GM19099 (cell line): Measurements from ENCODE around the gene MMP25.
A peak's percentile ranks its signal among the peaks of the same experiment; 100 is the strongest.

ENCODE experiments used
- POLR2A ChIP-seq: IDR thresholded peaks from 3 replicates; pipeline ENCODE4 v1.6.1; 2011; ENCODE audit warnings: low read depth; ENCODE audit not compliant: insufficient read length; ENCODE audit errors: extremely low read depth

Gene MMP25

DNA sequence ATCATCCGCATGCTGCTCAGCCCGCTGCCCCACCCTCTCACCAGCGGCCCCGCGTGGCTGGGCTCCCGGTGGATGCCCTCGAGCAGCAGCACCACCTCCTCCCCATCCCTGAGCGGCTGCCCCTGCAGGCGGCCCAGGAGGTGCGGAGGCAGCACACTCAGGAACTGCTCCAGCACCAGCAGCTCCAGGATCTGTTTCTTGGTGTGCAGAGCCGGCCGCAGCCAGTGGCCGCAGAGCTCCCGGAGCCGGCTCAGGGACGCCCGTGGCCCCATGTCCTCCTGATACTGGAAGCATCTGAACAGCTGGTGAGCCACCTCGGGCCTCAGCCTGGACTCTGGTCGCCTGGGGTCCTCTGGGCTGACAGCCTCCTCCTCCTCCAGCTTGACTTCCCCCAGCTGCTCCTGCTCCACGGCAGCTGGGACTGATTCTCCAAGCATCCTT, 46.2 kb downstream of the MMP25 start:
- no peak for TF ChIP-seq POLR2A

DNA sequence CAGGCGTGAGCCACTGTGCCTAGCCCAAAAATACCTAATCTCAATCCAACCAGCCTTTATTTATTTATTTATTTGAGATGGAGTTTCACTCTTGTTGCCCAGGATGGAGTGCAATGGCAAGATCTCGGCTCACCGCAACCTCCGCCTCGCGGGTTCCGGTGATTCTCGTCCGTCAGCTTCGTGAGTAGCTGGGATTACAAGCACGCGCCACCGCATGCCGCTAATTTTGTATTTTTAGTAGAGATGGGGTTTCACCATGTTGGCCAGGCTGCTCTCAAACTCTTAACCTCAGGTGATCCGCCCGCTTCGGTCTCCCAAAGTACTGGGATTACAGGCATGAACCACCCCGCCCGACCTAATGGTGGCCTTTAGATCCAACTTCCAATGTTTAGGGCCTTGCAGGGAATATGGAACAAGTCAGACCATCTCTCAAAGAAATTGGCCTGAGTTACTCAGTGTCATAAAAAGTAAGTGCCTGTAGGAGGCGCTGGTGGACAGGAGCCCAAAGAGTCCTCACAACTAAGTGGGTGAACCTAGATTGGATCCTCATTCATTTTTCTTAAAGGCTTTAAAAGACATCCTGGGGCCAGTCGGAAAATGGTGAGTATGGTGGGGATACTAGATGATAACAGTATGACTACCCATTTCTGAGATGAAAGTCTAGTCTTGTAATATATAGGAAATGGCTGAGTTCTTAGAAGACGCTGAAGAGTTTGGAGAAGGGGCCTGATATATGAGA, 48.1 kb downstream of the MMP25 start:
- no peak for TF ChIP-seq POLR2A

DNA sequence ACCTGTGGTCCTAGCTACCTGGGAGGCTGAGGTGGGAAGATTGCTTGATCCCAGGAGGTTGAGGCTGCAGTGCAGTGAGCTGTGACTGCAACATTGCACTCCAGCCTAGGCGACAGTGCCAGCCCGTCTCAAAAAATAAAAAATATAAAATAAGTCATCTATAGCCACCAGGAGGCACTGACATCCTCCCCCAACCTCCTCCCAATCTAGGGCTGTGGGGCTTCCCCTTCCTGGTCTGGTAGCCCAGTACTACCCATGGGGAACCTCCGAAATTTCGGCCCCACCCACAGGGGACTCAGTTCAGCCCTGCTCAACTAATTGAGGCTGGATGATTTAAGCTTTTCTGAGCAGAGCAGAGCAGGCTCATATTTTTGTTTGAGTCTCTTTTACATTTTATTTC, 49.5 kb downstream of the MMP25 start:
- no peak for TF ChIP-seq POLR2A

DNA sequence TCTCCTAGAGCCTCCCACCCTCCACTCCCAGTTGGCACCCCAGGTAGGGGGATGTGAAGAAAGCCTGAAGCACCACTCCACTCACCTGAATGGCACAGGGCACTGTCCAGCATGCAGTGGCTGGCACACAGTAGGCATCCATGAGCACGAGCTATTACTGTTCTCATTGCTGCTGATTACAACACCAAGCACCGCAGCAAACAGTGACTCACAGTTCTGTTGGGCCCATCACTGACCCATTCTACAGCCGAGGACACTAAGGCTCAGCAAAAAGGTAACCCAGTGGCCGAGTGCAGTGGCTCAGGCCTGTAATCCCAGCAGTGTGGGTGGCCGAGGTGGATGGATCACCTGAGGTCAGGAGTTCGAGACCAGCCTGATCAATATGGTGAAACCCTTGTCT, 50.0 kb downstream of the MMP25 start:
- no peak for TF ChIP-seq POLR2A

DNA sequence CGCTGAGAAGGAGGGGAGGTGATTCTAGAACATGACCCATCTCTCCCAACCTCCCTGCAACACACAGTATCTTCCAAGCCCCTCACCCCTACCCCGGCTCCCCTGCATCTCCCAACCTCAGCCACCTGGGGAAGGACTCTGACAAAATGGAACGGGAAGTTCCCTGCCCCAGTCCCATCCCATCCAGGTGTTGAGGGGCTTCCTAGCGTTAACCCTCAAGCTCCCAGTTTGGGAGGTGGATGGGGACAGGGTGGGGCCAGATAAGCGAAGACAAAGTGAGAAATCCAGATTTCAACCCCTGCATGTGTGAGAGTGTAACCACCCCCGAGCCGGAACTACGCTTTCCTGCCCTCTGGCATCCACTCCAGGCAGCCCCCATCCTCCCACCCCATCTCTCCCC, 50.9 kb downstream of the MMP25 start:
- TF ChIP-seq POLR2A, result no peak

DNA sequence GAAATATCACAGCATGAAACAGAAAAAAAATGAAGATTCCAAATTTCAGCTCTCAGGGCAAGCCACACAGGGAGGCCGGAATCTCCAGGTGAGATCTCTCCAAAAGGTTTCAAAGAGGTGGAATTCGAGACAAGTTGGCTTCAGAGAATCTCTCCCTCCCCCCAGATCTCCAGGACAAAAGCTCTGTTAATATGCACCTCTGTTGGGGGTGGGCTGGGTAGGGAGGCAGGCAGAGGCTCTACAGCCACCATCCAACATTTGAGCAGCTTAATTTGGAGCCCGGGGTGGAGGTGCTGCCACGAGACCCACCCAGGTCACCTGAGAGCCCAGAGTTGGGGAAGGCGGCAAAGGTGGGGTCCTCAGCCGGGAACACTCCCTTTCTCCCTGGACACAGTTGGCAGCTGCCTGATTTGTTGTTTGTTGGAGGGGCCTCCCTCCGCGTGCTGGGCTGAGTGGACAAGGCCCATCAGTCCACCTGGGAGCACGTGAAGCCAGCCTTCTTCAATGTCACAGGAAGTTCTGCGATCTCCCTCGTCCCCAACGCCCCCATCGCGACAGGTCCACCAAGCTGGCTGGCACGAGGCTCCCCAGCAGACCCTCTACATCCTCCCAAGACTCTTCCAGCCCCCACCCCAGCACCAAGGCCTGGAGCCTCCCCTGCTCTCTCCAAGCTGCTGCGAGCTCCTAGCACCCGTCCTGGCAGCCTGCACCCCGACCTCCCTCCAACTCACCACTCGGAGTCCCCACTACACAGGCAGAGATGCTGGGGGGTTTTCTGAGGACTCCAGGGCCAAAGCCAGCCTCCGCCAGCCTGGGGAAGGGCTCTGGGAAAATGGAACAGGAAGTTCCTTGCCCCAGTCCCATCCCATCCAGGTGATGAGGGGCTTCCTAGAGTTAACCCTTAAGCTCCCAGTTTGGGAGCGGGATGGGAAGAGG, 52.4 kb downstream of the MMP25 start, which contains the start of gene ZSCAN10:
Gene ZSCAN10 (minus strand): TSS at position 836 of the 936 bp plus-strand sequence. CDS start 6,357 bp downstream, outside the sequence.
- no peak for TF ChIP-seq POLR2A

DNA sequence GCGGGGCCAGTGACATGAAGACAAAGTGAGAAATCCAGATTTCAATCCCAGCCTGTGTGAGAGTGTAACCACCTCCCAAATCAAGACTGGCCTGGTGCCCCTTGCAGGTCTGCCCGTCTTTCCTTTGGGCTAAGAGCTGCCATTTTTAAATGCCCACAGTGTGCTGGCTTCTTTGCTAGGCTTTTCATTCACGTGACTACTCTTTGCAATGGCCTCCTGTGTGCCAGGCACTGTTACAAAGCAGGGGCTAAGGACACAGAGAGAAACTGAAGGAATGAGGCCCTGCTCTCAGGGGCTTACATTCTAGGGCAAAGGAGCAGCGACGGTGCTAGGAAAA, 53.0 kb downstream of the MMP25 start:
- no peak for TF ChIP-seq POLR2A

DNA sequence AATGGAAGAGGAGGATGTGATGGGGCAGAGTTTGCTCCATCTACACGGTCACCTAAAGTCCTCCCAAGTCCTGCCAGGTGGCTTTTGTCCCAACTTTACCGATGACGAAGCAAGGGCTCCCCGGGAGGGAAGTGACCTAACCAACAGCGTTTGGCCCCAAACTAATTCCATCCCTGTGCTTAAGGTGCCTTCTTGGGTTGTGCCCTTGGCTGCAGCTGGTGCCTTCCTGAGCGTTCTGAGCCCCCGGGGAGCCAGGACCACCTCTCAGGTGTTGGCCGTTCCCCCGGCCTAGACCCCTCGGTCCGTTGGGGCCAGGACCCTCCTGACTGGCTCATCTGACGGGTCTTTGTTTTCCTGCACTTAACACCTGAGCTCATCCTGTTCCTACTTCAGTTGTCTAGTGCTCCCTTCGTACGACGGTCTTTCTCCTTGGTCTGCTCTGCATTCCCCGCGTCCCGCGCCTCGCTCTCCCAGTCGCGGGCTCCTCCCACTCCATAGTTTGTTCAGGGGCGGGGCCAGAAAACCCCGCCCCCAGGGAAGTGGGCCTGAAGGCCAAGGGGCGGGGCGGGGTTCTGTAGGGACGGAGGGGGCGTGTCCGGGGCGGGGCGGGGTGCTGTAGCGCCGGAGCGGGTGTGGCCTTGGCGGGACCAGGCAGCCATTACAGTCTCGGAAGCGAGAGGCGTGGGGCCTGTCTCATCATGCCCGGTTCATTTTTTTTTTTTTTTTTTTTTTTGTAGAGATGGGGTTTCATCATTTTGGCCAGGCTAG, 53.6 kb downstream of the MMP25 start:
- TF ChIP-seq POLR2A, result peak; percentile 30

DNA sequence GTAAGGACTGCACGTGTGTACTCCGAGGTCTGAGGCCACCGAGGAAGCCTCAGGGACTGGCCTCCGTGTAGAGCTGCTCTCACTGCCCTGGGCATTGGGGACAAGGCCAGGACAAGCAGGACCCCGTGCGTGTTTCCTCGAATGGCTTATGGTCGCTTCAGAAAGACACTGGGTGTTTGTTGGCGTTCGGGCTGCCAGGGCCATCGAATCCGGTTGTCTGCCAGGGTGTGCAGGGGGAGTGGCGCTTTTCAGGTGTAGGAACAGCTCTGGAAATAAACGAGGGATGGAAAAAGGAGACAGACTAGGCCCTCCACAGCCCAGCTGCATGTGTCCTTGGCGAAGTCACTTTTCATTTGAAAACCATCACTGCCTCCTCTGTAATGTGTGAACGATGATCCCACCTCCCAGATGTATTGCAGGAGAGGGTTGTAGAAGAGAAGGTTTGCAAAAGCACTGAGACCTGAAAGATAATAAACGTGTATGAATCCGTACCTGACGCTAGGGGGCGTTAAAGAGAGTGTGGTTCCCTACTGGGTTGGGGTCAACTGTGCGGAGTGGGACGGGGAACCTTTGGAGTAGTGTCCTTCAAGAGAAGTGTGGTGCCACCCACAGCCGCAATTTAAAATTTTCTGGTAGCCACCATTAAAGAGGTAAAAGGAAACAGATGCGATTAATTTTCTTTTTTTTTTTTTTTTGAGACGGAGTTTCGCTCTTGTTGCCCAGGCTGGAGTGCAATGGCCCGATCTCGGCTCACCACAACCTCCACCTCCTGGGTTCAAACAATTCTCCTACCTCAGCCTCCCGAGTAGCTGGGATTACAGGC, 54.9 kb downstream of the MMP25 start:
- no peak for TF ChIP-seq POLR2A

DNA sequence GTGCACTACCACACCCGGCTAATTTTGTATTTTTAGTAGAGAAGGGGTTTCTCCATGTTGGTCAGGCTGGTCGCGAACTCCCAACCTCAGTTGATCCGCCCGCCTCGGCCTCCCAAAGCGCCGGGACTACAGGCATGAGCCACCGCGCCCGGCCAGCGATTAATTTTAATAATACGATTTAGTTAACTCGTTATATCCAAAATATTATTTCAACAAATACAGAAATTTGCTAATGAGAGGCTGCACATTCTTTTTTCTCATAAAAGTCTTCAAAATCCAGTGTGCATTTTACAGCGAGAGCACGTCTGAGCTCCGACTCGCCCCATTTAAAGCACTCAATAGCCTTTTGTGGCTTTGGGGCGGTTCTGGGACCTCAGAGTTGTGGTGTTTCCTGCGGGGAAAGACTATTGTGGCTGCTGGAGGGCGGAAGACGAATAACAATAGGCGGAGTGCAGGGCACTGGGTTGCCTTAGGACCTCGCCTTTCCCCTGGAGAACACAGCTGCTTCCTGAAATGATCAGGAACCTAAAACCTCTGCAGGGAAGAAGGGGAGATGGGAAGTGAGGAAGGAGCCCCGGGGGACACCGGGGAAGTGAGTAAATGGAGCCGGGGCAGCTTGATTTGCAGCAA, 55.6 kb downstream of the MMP25 start:
- TF ChIP-seq POLR2A, result no peak

DNA sequence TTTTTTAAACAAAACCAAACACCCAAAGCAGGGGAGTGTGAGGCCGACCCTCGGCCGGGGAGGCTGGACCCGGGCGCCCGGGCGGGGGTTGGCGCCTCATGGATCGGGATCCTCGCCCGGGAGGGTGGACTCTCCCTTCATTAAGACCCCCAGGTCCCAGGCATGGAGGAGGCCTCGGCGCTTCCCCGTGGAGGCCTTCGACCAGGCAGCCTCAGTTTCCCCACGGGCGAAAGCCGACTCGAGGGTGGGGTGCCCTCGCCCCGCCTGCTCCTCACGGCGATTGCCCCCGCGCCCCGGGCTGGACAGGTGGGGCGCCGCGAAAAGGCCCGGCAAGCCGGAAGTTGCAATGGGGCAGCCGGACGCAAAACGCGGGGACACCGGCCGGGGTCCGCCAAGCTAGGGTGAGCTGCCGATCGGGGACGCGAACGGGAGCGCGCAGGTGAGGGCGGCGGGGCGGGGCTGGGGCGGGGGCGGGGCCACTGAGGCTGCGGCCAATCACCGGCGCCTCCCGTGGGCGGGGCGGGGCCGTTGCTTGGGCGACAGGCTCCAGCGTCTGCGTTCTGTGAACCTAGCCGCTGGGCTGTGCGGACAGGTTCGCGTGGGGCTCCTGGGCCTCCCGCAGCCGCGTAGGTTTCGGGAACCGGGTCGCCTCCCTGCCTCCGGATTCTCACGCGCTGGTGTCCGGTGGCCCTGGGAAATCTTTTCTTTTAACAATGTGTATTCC, 60.0 kb downstream of the MMP25 start:
- TF ChIP-seq POLR2A, result peak; percentile 85
